MCF 10A (cell line): Measurements from ENCODE around the gene PPFIBP1. TPM values are rescaled to one million over a fixed set of nuclear protein-coding genes. Genes with fewer than 3 reads are reported as not detected.
A peak's percentile ranks its signal among the peaks of the same experiment; 100 is the strongest.

ENCODE experiments used
- BruUV-seq: library from RNA; stranded (reverse); fragments of 400-500 nt; replicated peaks from 2 replicates; lab custom pipeline; 2021; lab: Mats Ljungman, UMichigan
- CTCF ChIA-PET: fragments of 300-600 bp; sonication (Branson Sonifier 250); formaldehyde crosslinking; extraction: SDS; loops from one replicate; lab custom pipeline; 2021; ENCODE audit warnings: antibody characterized with exemption, inconsistent platforms; lab: Yijun Ruan, JAX
- POLR2A ChIA-PET: fragments of 300-600, 350-650 bp; sonication (Branson Sonifier 250); formaldehyde crosslinking; extraction: SDS; loops from one replicate; lab custom pipeline; 2020; ENCODE audit warnings: antibody characterized with exemption, inconsistent platforms; lab: Yijun Ruan, JAX
- DNase-seq: peaks from one replicate; pipeline ENCODE4 v3.0.0-alpha.2; 2018; ENCODE audit not compliant: unreplicated experiment
- H3K27ac Mint-ChIP-seq: one replicate; pipeline ENCODE4 v1.8.0; 2022; ENCODE audit warnings: mild to moderate bottlenecking, low read depth, mixed read lengths; ENCODE audit not compliant: unreplicated experiment
- H3K27me3 Mint-ChIP-seq: one replicate; pipeline ENCODE4 v1.8.0; 2022; ENCODE audit warnings: mixed read lengths; ENCODE audit not compliant: insufficient read depth, unreplicated experiment
- H3K36me3 Mint-ChIP-seq: one replicate; pipeline ENCODE4 v1.8.0; 2022; ENCODE audit warnings: mild to moderate bottlenecking, moderate library complexity, mixed read lengths; ENCODE audit not compliant: insufficient read depth, unreplicated experiment
- H3K4me1 Mint-ChIP-seq: one replicate; pipeline ENCODE4 v1.8.0; 2022; ENCODE audit warnings: mixed read lengths; ENCODE audit not compliant: insufficient read depth, unreplicated experiment
- H3K4me3 Mint-ChIP-seq: one replicate; pipeline ENCODE4 v1.8.0; 2022; ENCODE audit warnings: mild to moderate bottlenecking, moderate library complexity, mixed read lengths; ENCODE audit not compliant: unreplicated experiment
- H3K9me3 Mint-ChIP-seq: one replicate; pipeline ENCODE4 v1.8.0; 2022; ENCODE audit warnings: mixed read lengths; ENCODE audit not compliant: unreplicated experiment
- intact Hi-C: fragments of 100-400 bp; cut with micrococcal nuclease; formaldehyde crosslinking; loops from 2 replicates; pipeline ENCODE4 v1.14.1; 2022
- total RNA-seq: library from RNA; stranded (reverse); gene quantifications from 2 replicates; pipeline ENCODE4 v1.2.3, GENCODE V29; 2022
- TF ChIP-seq, protein P1 (sequence below): fragments of 200-600 bp; IDR thresholded peaks from one replicate; pipeline ENCODE4 v1.8.0; 2022; ENCODE audit warnings: antibody characterized with exemption, mild to moderate bottlenecking; ENCODE audit not compliant: unreplicated experiment

PPFIBP1 gene
- total RNA-seq, 1 experiment from 2014 or later, result 82.6 TPM

GRCh38 chr12:27554421-27555186 is 30.6 kb downstream of the PPFIBP1 start:
- TF ChIP-seq, protein P1, sequence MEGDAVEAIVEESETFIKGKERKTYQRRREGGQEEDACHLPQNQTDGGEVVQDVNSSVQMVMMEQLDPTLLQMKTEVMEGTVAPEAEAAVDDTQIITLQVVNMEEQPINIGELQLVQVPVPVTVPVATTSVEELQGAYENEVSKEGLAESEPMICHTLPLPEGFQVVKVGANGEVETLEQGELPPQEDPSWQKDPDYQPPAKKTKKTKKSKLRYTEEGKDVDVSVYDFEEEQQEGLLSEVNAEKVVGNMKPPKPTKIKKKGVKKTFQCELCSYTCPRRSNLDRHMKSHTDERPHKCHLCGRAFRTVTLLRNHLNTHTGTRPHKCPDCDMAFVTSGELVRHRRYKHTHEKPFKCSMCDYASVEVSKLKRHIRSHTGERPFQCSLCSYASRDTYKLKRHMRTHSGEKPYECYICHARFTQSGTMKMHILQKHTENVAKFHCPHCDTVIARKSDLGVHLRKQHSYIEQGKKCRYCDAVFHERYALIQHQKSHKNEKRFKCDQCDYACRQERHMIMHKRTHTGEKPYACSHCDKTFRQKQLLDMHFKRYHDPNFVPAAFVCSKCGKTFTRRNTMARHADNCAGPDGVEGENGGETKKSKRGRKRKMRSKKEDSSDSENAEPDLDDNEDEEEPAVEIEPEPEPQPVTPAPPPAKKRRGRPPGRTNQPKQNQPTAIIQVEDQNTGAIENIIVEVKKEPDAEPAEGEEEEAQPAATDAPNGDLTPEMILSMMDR, result no peak
- Mint-ChIP-seq H3K4me1 (peaks cover 35% of the 10 kb centered on the region), H3K4me3 (peak overlapping the region; percentile 59), H3K36me3 (no peaks in the 10 kb centered on the region), H3K9me3 (no peaks in the 10 kb centered on the region), H3K27ac (peak overlapping the region; percentile 90), H3K27me3 (no peaks in the 10 kb centered on the region)
- intact Hi-C loops, result no loop called here
- ChIA-PET CTCF (interaction anchor here (0.8 to 1.3 kb wide), 3 partner anchors 39 to 223 kb away, joined by 3 to 4 read pairs (median 3); no protein-coding TSS in a partner anchor), POLR2A (interaction anchor here (0.6 to 8.9 kb wide), 14 partner anchors 8 to 225 kb away, joined by 3 to 97 read pairs (median 5); partner anchors contain the start of genes KLHL42, MANSC4 and PPFIBP1)
- BruUV-seq, result no TSS peak
- DNase-seq, result peak; percentile 39

DNA sequence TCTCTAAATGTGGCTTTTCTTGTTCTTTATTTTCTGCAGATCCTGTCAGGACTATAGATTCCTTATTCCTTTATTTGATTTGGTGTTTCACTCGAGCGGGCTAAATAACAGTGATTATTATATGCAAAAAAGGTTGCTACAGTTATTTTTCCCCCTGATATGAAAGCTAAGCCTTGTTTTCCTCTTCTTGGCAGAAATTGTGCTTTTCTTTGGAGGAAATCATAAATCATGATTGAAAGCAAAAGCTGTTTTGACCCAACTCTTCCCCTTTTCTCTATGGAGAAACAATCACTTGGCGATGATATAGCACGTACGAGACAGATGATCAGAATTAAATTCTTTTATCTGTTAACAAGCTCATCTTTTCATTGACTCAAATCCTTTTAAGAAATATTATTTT is 31.4 kb downstream of the PPFIBP1 start:
- Mint-ChIP-seq H3K27ac (peak overlapping the region; percentile 90), H3K9me3 (no peaks in the 10 kb centered on the region), H3K27me3 (no peaks in the 10 kb centered on the region), H3K36me3 (no peaks in the 10 kb centered on the region), H3K4me3 (peak overlapping the region; percentile 59), H3K4me1 (peaks cover 33% of the 10 kb centered on the region)
- no peak for DNase-seq
- POLR2A ChIA-PET, result interaction anchor here (0.6 to 8.9 kb wide), 17 partner anchors 9 to 224 kb away, joined by 3 to 97 read pairs (median 5); partner anchors contain the start of genes KLHL42, MANSC4 and PPFIBP1
- BruUV-seq, result no TSS peak
- CTCF ChIA-PET, result interaction anchor here (0.7 to 2.0 kb wide), 4 partner anchors 9 to 224 kb away, joined by 3 to 6 read pairs (median 3); no protein-coding TSS in a partner anchor
- intact Hi-C loops, result no loop called here
- TF ChIP-seq, protein P1, result no peak

DNA sequence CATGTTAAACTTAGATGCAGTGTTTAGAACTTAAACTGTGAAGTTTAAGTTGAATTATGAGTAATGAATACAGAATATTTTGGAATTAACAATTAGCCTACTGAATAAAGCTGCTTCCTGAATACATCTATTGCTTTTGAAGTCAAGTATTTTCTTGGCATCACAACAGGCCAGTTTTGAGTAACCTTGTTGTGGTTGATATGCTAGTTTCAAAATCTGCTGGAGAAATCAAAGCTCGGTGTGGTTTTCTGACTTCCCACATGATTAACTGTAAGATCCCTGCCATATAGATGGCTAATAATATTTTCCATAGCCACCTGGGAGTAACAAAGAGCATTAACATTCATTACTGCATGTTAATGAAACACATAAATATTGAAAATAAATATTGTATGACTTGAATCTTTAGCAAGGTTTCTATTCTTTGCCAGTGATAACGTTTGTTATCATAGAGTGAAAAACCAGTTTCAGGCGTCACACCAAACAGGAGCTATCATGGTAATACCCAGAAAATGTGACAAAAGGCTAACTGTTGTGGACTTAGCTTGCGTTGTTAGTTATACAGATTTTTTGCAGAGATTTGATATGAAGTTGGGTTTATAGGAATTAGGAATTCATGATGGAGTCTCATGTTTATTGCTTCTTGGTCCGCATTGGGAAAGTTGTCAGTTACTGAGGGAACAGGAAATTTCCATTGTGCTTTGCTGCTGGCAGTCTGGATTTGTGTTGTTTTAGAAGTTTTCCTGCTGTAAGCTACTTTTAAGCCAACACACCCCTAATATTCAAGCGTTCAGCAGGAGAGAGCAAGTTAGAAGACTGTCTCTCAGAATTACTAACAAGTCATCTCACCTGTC is 32.1 kb downstream of the PPFIBP1 start:
- H3K4me3 Mint-ChIP-seq, result no peak overlapping the region
- H3K27ac Mint-ChIP-seq, result peak overlapping the region; percentile 90
- H3K27me3 Mint-ChIP-seq, result no peaks in the 10 kb centered on the region
- no peaks in the 10 kb centered on the region for H3K9me3 Mint-ChIP-seq
- H3K36me3 Mint-ChIP-seq, result no peaks in the 10 kb centered on the region
- CTCF ChIA-PET, result interaction anchor here (0.7 to 2.0 kb wide), 6 partner anchors 8 to 79 kb away, joined by 3 to 10 read pairs (median 3); no protein-coding TSS in a partner anchor
- TF ChIP-seq, protein P1, result no peak
- DNase-seq, result peak; percentile 28
- peaks cover 33% of the 10 kb centered on the region for H3K4me1 Mint-ChIP-seq
- no TSS peak for BruUV-seq
- intact Hi-C loops, result no loop called here
- POLR2A ChIA-PET, result interaction anchor here (0.8 to 8.9 kb wide), 15 partner anchors 9 to 73 kb away, joined by 3 to 97 read pairs (median 5); partner anchors contain the start of gene PPFIBP1
